GM19463 (cell line): ENCODE data around the gene LSM7.
"Not testable (repeated sequence)": the region's sequence is repeated elsewhere in the genome, so short reads cannot be mapped to it uniquely, and the experiment has no call there.

Experiments used
- ATAC-seq: cut with Tn5 transposase; IDR thresholded peaks from one replicate; pipeline ENCODE4 v1.9.1; 2021; ENCODE audit warnings: mild to moderate bottlenecking, moderate library complexity; ENCODE audit not compliant: unreplicated experiment

The LSM7 gene

DNA sequence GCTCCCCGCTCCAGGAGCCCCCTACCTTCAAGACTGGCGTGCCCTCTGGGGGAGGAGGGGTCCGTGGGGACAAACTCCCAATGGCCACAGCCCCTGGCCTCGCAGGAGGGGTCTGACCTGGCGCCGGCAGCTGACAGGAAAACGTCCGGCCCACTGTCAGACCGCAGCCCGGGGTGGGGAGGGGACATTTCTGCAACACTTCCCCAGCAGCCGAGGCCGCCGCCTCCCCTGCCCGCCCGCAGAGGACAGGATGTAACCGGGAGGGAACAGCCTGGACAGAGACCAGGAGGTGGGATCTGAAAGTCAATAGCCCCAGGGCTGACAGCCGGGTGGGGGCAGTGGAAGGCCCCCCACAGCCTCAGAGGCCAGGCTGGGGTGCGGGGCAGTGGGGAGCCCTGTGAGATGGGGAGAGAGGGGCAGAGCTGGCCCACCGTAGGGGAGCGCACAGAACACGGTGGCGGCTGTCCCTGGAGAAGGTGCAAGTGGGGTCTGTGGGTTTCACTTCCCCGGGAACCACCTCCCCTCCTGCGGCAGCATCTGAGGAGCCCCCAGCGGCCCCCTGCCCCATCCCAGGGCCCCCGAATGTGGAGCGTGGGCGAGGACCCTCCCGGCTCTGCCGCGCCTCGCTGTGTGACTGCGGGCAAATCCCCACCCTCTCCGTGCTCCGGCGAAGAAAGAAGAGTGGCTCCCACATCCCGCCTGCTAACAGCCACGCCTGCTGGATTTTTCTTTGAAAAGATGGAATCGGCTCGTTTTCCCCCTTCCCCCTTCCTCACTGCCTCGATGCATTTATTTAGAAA, 46.1 kb downstream of the LSM7 start, which contains the start of gene PEAK3:
Gene PEAK3, minus strand, starts transcription at position 114 of the 800 bp plus-strand sequence. CDS start 1,244 bp downstream, outside the sequence.
- no peak for ATAC-seq

DNA sequence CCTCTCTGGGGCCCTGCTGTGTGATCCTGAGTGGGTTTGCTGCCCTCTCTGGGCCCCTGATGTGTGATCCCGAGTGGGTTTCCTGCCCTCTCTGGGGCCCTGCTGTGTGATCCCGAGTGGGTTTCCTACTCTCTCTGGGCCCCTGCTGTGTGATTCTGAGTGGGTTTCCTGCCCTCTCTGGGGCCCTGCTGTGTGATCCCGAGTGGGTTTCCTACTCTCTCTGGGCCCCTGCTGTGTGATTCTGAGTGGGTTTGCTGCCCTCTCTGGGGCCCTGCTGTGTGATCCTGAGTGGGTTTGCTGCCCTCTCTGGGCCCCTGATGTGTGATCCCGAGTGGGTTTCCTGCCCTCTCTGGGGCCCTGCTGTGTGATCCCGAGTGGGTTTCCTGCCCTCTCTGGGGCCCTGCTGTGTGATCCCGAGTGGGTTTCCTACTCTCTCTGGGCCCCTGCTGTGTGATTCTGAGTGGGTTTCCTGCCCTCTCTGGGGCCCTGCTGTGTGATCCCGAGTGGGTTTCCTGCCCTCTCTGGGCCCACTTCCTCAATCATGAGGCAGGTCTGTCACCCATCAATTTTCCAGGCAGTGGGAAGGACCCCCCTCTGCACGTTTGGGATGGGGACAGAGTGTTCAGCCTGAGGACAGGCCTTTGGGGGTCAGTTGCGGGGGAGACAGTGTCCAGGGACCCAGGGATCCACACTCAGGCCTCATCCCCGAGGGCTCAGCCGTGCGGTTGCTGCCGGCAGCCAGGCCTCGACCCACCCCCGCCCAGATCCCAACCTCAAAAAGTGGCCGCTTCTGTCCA, 46.9 kb downstream of the LSM7 start:
- ATAC-seq, result not testable (repeated sequence)

- no peak for ATAC-seq
Measured at GRCh38 chr19:2280633-2281264, 47.6 kb downstream of the LSM7 start.

- ATAC-seq, result no peak
Measured at GRCh38 chr19:2278459-2279158, 49.8 kb downstream of the LSM7 start.

- ATAC-seq, result no peak
Measured at GRCh38 chr19:2277138-2277537, 51.2 kb downstream of the LSM7 start.

- no peak for ATAC-seq
Measured at GRCh38 chr19:2276429-2276986, 51.9 kb downstream of the LSM7 start.

DNA sequence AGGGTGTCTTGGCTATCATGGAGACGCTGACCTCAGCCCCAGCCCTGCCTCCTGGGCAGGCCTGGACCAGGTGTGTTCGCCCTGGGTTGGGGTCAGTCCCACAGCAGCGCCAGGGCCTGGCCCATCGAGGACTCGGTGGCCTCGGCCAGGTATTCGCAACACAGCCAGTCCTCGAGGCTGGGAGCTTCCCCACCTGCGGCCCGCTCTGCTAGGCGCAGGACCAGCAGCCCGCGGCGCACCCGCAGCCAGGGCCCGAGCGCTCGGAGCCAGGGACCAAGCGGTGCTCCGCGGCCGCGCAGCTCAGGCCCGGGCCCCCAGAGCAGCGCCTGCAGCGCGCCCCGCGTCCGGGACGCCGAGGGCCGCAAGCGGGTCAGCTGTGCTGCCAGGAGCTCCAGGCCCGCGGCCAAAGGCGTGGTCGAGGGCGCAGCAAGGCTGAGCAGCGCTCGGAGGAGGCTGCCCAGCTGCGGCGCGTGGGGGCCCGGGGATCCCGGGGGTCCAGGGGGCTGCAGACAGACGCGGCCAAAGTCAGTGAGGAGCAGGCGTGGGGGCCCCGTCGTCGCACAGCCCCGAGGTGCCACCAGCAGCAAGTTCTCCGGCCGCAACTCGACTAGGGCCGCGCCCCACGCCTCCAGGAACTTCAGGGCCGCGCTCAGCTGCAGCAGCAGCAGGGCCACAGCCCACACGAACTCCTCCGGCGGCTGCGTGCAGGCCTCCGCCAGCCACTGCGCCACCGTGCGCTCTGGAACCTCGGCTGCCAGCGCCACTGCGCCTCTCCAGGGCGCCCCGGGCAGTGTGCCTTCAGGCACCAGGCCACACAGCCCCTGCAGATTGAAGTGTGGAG, 52.6 kb downstream of the LSM7 start:
- no peak for ATAC-seq

DNA sequence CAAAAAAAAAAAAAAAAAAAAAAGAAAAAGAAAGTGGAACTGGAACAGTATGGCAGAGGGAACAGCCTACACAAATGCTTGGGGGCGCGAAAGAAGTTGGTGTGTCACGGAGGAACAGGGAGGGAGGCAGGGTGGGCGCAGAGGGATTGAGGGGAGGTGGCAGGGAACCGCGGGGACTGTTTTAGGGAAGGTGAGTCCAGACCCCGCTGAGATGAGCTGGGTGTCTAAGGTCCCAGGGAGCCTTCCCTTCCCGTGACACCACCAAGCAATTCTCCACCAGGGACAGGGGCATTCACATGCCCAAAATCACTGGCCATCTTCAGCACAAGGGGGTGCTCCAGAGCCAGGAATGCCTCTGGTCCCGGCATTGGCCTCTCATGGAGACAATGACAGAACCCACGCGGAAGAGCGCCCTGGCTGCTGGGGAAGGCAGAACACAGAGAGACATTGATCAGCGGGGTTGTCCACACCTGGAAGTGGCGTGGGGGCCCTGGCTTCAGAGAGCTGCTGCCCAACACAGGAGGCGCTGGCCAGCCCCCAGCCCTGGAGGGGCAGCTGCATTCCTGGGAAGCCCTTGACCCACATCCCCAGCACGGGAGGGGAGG, 53.4 kb downstream of the LSM7 start:
- no peak for ATAC-seq

GRCh38 chr19:2274185-2274711, 54.1 kb downstream of the LSM7 start:
- ATAC-seq, result no peak

DNA sequence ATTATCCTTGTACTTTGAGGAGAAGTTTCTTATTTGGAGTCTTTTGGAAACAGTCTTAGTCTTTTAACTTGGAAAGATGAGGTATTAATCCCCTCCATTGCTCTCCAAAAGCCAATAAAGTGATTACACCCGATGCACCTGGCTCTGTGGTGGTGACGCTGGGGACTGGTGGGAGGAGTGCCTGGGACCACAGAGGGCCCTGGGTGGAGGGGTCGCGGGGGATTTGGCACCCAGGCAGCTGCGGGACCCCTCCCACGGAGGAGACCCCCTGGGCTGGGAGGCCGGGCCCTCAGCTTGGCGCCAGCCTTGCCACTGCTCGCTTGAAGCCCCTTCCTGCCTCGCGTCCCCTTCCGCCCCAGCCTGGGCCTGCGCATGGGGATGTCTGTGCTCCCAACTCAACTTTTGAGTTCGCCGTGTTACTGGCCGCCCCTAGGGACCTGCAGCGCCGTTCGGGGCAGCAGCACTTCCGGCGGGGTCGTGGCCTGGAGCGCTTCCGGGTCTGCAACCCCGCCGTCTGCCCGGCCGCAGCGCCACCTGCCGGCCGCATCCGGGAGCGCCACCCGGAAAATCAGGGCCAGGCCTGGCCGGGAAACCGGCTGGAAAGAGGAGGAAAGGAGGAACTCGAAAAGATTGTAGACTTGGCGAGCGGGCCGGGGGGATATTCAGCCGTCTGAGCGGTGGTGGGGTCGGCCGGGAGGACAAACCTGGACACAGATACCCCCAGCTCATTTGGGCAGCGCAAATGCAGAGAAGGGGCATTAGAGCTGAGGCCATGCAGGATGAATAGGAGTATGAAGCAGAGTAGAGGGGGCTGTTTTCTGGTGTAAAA, 54.8 kb downstream of the LSM7 start:
- ATAC-seq, result no peak
